Smooth muscle cell (in vitro differentiated cells): ENCODE measurements around the gene IRGC. TPM values are rescaled to one million over a fixed set of nuclear protein-coding genes. Genes with fewer than 3 reads are reported as not detected.

Experiments used
- DNase-seq: peaks from one replicate; lab custom pipeline; 2025; ENCODE audit not compliant: unreplicated experiment; lab: John Stamatoyannopoulos, UW
- H2AFZ ChIP-seq: fragments of 200-600 bp; sonication (generic); 2 replicates; pipeline ENCODE4 v1.6.0; 2016; ENCODE audit warnings: antibody characterized with exemption, low read depth, mild to moderate bottlenecking
- H3F3A ChIP-seq: fragments of 200-600 bp; sonication (generic); 2 replicates; pipeline ENCODE4 v1.6.0; 2017; ENCODE audit warnings: antibody characterized with exemption, low read depth
- H3K27ac ChIP-seq: fragments of 200-600 bp; sonication (generic); 2 replicates; pipeline ENCODE4 v1.5.1; 2016; ENCODE audit warnings: low read depth, mild to moderate bottlenecking
- H3K27me3 ChIP-seq: fragments of 200-600 bp; sonication (generic); 2 replicates; pipeline ENCODE4 v1.6.1; 2016; ENCODE audit warnings: low read depth, mild to moderate bottlenecking
- H3K36me3 ChIP-seq: fragments of 200-600 bp; sonication (generic); 2 replicates; pipeline ENCODE4 v1.5.1; 2016; ENCODE audit warnings: low read depth
- H3K4me1 ChIP-seq: fragments of 200-600 bp; sonication (generic); 2 replicates; pipeline ENCODE4 v1.5.1; 2016; ENCODE audit warnings: low read depth
- H3K4me2 ChIP-seq: fragments of 200-600 bp; sonication (generic); 2 replicates; pipeline ENCODE4 v1.6.0; 2016; ENCODE audit warnings: mild to moderate bottlenecking
- H3K4me3 ChIP-seq: fragments of 200-600 bp; sonication (generic); 2 replicates; pipeline ENCODE4 v1.5.1; 2016; ENCODE audit warnings: mild to moderate bottlenecking
- H3K79me2 ChIP-seq: fragments of 200-600 bp; sonication (generic); 2 replicates; pipeline ENCODE4 v1.6.0; 2016; ENCODE audit warnings: low read depth, mild to moderate bottlenecking
- H3K9ac ChIP-seq: fragments of 200-600 bp; sonication (generic); 2 replicates; pipeline ENCODE4 v1.6.0; 2016; ENCODE audit warnings: low read depth
- H3K9me3 ChIP-seq: fragments of 200-600 bp; sonication (generic); replicated peaks from 2 replicates; pipeline ENCODE4 v1.5.1; 2016; ENCODE audit warnings: low read depth
- H4K20me1 ChIP-seq: fragments of 200-600 bp; sonication (generic); 2 replicates; pipeline ENCODE4 v1.6.0; 2016; ENCODE audit warnings: low read depth
- WGBS: methylation state at CpG from one replicate; pipeline ENCODE4 v1.1.7; 2016; ENCODE audit warnings: low lambda C conversion rate; 5-methylcytosine and 5-hydroxymethylcytosine counted together
- polyA plus RNA-seq: library from polyadenylated mRNA; unstranded; fragments of >200 nt; fragmentation: Nextera tagmentation; extraction: Ambion mirVana; gene quantifications from 2 replicates; pipeline ENCODE4 v1.2.1, GENCODE V29; 2016
- total RNA-seq: library from RNA; depleted of rRNA; stranded (reverse); fragments of >200 nt; gene quantifications from 2 replicates; pipeline ENCODE4 v1.2.3, GENCODE V29; 2014
- TF ChIP-seq, protein P1 (sequence below): fragments of 200-600 bp; sonication (generic); IDR thresholded peaks from 2 replicates; pipeline ENCODE4 v1.5.1; 2017; ENCODE audit warnings: borderline replicate concordance, mild to moderate bottlenecking, antibody characterized with exemption; ENCODE audit not compliant: insufficient read depth, poor library complexity, severe bottlenecking

IRGC gene
- total and polyA plus RNA-seq, 2 experiments from 2014 or later: not detected

DNA sequence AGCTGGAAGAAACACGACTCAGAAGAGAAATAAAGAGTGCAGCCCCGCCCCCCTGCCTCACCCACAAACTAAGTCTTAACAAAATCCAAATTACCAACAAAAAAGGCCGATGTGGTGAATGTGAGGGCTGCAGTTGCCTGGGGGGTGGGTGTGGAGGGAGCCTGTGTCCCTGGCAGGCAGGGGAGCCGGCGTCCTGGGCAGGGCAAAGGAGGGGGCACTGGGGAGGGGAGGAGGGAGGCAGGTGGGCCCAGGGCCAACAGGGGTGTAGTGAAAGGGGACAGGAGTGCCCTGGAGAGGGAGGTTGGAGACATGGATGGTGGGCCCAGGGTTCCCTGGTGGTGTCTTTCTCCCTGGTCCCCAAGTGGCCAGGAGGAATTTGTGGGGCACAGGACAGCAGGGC, 4.0 kb downstream of the IRGC start:
- Histone ChIP-seq H3K36me3 (no peaks in the 10 kb centered on the region), H3K9ac (no peak overlapping the region), H4K20me1 (no peaks in the 10 kb centered on the region), H3F3A (no peaks in the 10 kb centered on the region), H3K4me1 (no peaks in the 10 kb centered on the region), H3K27me3 (no peaks in the 10 kb centered on the region), H3K27ac (no peak overlapping the region), H2AFZ (no peak overlapping the region), H3K4me2 (no peak overlapping the region), H3K9me3 (no peaks in the 10 kb centered on the region), H3K4me3 (no peak overlapping the region), H3K79me2 (no peaks in the 10 kb centered on the region)
- TF ChIP-seq, protein P1, sequence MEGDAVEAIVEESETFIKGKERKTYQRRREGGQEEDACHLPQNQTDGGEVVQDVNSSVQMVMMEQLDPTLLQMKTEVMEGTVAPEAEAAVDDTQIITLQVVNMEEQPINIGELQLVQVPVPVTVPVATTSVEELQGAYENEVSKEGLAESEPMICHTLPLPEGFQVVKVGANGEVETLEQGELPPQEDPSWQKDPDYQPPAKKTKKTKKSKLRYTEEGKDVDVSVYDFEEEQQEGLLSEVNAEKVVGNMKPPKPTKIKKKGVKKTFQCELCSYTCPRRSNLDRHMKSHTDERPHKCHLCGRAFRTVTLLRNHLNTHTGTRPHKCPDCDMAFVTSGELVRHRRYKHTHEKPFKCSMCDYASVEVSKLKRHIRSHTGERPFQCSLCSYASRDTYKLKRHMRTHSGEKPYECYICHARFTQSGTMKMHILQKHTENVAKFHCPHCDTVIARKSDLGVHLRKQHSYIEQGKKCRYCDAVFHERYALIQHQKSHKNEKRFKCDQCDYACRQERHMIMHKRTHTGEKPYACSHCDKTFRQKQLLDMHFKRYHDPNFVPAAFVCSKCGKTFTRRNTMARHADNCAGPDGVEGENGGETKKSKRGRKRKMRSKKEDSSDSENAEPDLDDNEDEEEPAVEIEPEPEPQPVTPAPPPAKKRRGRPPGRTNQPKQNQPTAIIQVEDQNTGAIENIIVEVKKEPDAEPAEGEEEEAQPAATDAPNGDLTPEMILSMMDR: no peak
- no peak for DNase-seq
- WGBS: 80% methylated on average over 5 of the region's 5 CpGs

DNA sequence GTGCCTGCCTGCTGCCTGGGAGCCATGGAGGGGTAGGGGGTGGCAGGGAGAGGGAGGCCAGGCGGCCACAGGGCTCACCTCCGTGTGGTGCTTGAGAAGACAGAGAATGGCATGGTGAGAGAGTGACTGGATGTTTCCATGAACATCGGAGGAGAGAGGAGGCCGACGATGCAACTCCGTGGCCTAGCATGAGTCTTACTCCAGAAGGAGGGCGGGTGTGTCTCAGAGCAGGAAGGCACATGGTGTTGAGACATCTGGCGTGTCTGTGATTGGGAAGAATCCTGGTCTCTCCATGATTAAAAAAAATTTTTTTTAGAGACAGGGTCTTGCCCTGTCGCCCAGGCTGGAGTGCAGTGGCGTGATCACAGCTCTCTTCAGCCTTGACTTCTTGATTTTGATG, 5.1 kb downstream of the IRGC start:
- H3K27me3 ChIP-seq: no peaks in the 10 kb centered on the region
- no peak overlapping the region for H3K4me2 ChIP-seq
- no peaks in the 10 kb centered on the region for H3K36me3 ChIP-seq
- no peak for DNase-seq
- H2AFZ ChIP-seq: no peak overlapping the region
- no peaks in the 10 kb centered on the region for H3F3A ChIP-seq
- TF ChIP-seq, protein P1: no peak
- no peak overlapping the region for H3K9ac ChIP-seq
- no peaks in the 10 kb centered on the region for H4K20me1 ChIP-seq
- H3K4me1 ChIP-seq: no peaks in the 10 kb centered on the region
- no peaks in the 10 kb centered on the region for H3K9me3 ChIP-seq
- 88% methylated on average over 10 of the region's 10 CpGs for WGBS
- H3K27ac ChIP-seq: no peak overlapping the region
- H3K4me3 ChIP-seq: no peak overlapping the region
- H3K79me2 ChIP-seq: no peaks in the 10 kb centered on the region

DNA sequence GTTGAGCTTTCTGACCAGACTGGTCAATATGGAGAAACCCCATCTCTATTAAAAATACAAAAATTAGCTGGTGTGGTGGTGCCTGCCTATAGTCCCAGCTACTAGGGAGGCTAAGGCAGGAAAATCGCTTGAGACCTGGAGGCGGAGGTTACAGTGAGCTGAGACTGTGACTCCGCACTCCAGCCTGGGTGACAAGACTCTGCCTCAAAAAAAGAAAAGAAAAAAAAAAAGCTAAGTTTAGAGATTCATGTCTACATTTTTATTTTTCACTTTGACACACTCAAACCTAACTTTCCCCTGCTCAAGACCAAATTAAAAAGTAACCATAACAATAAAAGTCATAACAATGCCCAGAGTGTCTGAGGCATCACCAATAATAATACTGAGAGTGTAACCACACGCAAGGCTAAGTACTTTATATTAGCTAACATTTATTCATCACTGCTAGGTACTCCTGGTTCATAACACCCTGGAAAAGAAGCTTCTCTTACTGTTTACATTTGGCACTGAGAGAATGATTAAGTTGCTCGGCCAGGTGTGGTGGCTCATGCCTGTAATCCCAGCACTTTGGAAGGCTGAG, 5.7 kb downstream of the IRGC start:
- no peaks in the 10 kb centered on the region for H3K36me3 ChIP-seq
- no peaks in the 10 kb centered on the region for H4K20me1 ChIP-seq
- no peak overlapping the region for H3K4me2 ChIP-seq
- no peaks in the 10 kb centered on the region for H3K79me2 ChIP-seq
- no peaks in the 10 kb centered on the region for H3F3A ChIP-seq
- DNase-seq: no peak
- H3K27me3 ChIP-seq: no peaks in the 10 kb centered on the region
- no peak overlapping the region for H3K4me3 ChIP-seq
- no peak overlapping the region for H3K27ac ChIP-seq
- TF ChIP-seq, protein P1: no peak
- WGBS: 92% methylated on average over 5 of the region's 5 CpGs
- H3K4me1 ChIP-seq: no peaks in the 10 kb centered on the region
- H3K9ac ChIP-seq: no peak overlapping the region
- H3K9me3 ChIP-seq: no peaks in the 10 kb centered on the region
- no peak overlapping the region for H2AFZ ChIP-seq

DNA sequence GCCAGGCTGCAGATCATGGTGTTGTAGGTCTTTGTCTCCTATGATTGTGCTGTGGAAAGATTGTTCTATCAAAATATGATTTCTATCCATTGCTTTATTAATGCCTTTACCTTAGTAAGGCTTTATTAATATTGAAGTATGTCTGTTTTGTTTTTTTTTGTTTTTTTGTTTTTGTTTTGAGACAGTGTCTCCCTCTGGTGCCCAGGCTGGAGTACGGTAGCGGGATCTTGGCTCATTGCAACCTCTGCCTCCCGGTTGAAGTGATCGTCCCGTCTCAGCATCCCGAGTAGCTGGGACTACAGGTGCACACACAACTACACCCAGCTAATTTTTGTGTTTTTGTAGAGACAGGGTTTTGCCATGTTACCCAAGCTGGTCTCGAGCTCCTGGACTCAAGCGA, 7.7 kb downstream of the IRGC start:
- Histone ChIP-seq H3K9me3 (no peaks in the 10 kb centered on the region), H3K79me2 (no peaks in the 10 kb centered on the region), H3F3A (no peaks in the 10 kb centered on the region), H3K27ac (no peak overlapping the region), H3K4me1 (no peaks in the 10 kb centered on the region), H3K4me3 (no peak overlapping the region), H3K9ac (no peak overlapping the region), H3K27me3 (no peaks in the 10 kb centered on the region), H4K20me1 (no peaks in the 10 kb centered on the region), H2AFZ (no peak overlapping the region), H3K36me3 (no peaks in the 10 kb centered on the region), H3K4me2 (no peak overlapping the region)
- TF ChIP-seq, protein P1: no peak
- DNase-seq: no peak
- WGBS: 73% methylated on average over 8 of the region's 8 CpGs
